Adrenal gland (tissue), 12 donors: ENCODE measurements around the gene PELI3. TPM values are rescaled to one million over a fixed set of nuclear protein-coding genes. Genes with fewer than 3 reads are reported as not detected.

Source experiments
- DNase-seq, 7 donors: peaks; one replicate each; pipeline ENCODE4 v3.0.0-alpha.2; 2019 to 2020
- H3K27ac ChIP-seq, 5 donors: fragments of 200-600 bp; sonication (generic) in 4 of 5; 1 replicate in 3 of 5; 2 replicates in 2 of 5; pipeline versions ENCODE4 v1.5.1 to v1.8.0; 2016 to 2020; ENCODE audit warnings: mild to moderate bottlenecking in 1 of 5
- H3K27me3 ChIP-seq: fragments of 200-600 bp; 2 replicates; pipeline ENCODE4 v1.8.0; 2021
- H3K36me3 ChIP-seq, 2 donors: fragments of 200-600 bp; replicated peaks in 1 of 2; 1 replicate in 1 of 2; 2 replicates in 1 of 2; pipeline versions ENCODE4 v1.5.1 to v1.8.0; 2018 to 2022
- H3K4me1 ChIP-seq, 2 donors: fragments of 200-600 bp; replicated peaks in 1 of 2; 1 replicate in 1 of 2; 2 replicates in 1 of 2; pipeline versions ENCODE4 v1.5.1 to v1.8.0; 2018 to 2021
- H3K4me3 ChIP-seq, 4 donors: fragments of 200-600 bp; sonication (generic) in 3 of 4; one replicate each; pipeline ENCODE4 v1.5.1; 2016 to 2018
- H3K9me3 ChIP-seq, 3 donors: fragments of 200-600 bp; sonication (generic) in 1 of 3; replicated peaks in 1 of 3; 1 replicate in 2 of 3; 2 replicates in 1 of 3; pipeline versions ENCODE4 v1.5.1 to v1.8.0; 2016 to 2021
- POLR2A ChIP-seq, 2 donors: fragments of 450-650 bp; IDR thresholded peaks; one replicate each; pipeline ENCODE4 v1.6.1; 2017; ENCODE audit warnings: antibody characterized with exemption in 2 of 2, mild to moderate bottlenecking in 2 of 2, moderate library complexity in 1 of 2
- WGBS, 4 donors: extraction: QIAGEN DNeasy Blood & Tissue Kit in 2 of 4; methylation state at CpG; one replicate each; pipeline versions ENCODE4 v1.1.5 to v1.1.7; 2013 to 2017; 5-methylcytosine and 5-hydroxymethylcytosine counted together
- intact Hi-C, 2 donors: fragments of 100-400 bp; cut with DNase I; formaldehyde crosslinking; loops; one replicate each; pipeline versions ENCODE4 v1.14.1 to v1.15.0; 2022 to 2023
- polyA plus RNA-seq, 3 donors: library from polyadenylated mRNA; stranded (reverse); fragments of 200-250 nt in 2 of 3; fragments of 350-450 nt in 1 of 3; fragmentation: Illumina TruSeq in 1 of 3; extraction: RNeasy Lipid Tissue Mini Kit (QIAGEN cat#74804) in 1 of 3; gene quantifications; one replicate each; pipeline ENCODE4 v1.2.3, GENCODE V29; 2013 to 2014
- total RNA-seq, 9 donors: library from RNA; depleted of rRNA in 4 of 9; stranded (reverse); fragments of >200 nt in 4 of 9; fragments of 120-200 nt in 1 of 9; fragmentation: NEBNext Ultra II Directional in 1 of 9; extraction: Animal tissue kit (Norgen Biotek cat#: 25700) in 1 of 9; gene quantifications; one replicate each; pipeline versions ENCODE4 v1.1.0 to v1.2.4, GENCODE V29; 2013 to 2023
- TF ChIP-seq, protein P1 (sequence below), 6 experiments: fragments of 450-650 bp in 4 of 6; fragments of 200-600 bp in 2 of 6; sonication (generic) in 1 of 6; IDR thresholded peaks; 1 replicate in 5 of 6; 2 replicates in 1 of 6; pipeline versions ENCODE4 v1.5.1 to v1.8.0; 2016 to 2021; ENCODE audit warnings: antibody characterized with exemption in 6 of 6, mild to moderate bottlenecking in 2 of 6, moderate library complexity in 1 of 6
- donor health status: healthy with polysubstance abuse.
- donor health status: Bipolar disorder and iron deficiency.
- donor health status: DM: yes; HTN: yes; CAD: no.
- donor health status: DM: no; HTN: no; CAD: no.
- donor health status: DM: no; HTN: no; CAD: no.
- donor health status: DM: yes; HTN: yes; CAD: no.

The PELI3 gene
- total and polyA plus RNA-seq, 12 donors, result 6.4 to 34.3 (median 19.0) TPM

DNA sequence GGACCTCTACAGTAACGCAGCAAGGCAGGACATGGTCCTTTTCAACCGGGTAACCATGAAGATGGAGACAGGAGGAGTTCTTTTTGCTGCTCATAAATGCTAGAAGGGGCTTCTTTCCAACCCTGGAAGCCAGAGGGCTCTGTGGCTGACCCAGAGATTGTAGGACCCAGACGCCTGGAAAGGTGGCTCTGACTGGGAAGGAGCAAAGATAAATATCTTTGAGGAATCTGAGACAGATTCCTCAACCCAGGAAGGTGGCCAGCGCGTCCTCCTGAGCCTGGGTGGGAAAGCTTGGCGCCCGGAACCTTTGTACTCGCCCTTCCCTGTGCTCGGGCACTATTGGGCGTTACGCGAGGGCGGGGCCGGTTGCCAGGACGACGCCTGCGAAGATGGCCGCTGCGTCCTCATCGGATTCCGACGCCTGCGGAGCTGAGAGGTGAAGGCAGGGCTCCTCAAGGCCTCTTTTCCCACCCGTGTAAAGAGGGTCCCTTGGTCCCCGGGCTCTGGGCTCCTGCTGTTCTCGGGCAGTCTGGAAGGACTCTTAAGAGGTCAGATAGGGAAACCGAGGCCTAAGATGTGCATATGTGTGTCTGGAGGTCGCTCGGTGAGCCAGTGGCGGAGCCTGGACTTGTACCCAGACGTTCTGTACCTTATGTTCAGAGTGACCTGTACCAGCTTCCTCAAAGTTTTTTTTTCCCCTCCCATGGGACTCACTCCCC, 43.7 kb downstream of the PELI3 start, which contains the start of gene BBS1:
TSS of gene BBS1 (plus strand) at position 365 of the 719 bp plus-strand sequence. CDS start at position 390, 25 bp downstream.
- peak in 1 of 2 donors; percentile 18 for TF ChIP-seq POLR2A (IDR thresholded peaks at IDR 0.05)
- TF ChIP-seq, protein P1, sequence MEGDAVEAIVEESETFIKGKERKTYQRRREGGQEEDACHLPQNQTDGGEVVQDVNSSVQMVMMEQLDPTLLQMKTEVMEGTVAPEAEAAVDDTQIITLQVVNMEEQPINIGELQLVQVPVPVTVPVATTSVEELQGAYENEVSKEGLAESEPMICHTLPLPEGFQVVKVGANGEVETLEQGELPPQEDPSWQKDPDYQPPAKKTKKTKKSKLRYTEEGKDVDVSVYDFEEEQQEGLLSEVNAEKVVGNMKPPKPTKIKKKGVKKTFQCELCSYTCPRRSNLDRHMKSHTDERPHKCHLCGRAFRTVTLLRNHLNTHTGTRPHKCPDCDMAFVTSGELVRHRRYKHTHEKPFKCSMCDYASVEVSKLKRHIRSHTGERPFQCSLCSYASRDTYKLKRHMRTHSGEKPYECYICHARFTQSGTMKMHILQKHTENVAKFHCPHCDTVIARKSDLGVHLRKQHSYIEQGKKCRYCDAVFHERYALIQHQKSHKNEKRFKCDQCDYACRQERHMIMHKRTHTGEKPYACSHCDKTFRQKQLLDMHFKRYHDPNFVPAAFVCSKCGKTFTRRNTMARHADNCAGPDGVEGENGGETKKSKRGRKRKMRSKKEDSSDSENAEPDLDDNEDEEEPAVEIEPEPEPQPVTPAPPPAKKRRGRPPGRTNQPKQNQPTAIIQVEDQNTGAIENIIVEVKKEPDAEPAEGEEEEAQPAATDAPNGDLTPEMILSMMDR (IDR thresholded peaks at IDR 0.05), result no peak
- Histone ChIP-seq H3K27ac (peak within 1 kb of the TSS in 1 of 5 donors; percentile 60), H3K27me3 (no peaks in the 10 kb centered on the region), H3K4me3 (peak within 1 kb of the TSS; percentile 49 to 97 (median 75)), H3K9me3 (no peaks in the 10 kb centered on the region), H3K36me3 (peaks cover 0 to 13% of the 10 kb centered on the region in 2 donors), H3K4me1 (peaks cover 8 to 9% of the 10 kb centered on the region in 2 donors)
- intact Hi-C loops, result no loop called here
- 1 to 4% (median 3%) methylated on average over 13 to 31 of the region's 31 CpGs for WGBS, 4 donors
- peak; percentile 82 to 93 (median 88) for DNase-seq

DNA sequence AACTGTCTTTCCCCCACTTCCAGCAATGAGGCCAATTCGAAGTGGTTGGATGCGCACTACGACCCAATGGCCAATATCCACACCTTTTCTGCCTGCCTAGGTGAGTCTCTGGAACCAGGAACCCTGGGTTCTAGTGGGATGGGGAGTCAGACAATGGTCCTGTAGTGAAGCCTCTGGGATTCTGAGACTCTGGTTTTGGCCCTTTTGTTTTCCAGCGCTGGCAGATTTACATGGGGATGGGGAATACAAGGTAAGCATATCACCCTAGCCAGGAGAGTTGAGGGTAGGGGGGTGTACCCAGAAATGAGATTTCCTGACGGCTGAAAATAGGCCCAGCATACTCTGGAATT, 44.3 kb downstream of the PELI3 start:
- Histone ChIP-seq H3K36me3 (peaks cover 0 to 12% of the 10 kb centered on the region in 2 donors), H3K27ac (no peak overlapping the region), H3K9me3 (no peaks in the 10 kb centered on the region), H3K4me1 (peaks cover 8 to 9% of the 10 kb centered on the region in 2 donors), H3K4me3 (peak overlapping the region; percentile 49 to 97 (median 75)), H3K27me3 (no peaks in the 10 kb centered on the region)
- intact Hi-C loops, result no loop called here
- TF ChIP-seq, protein P1 (IDR thresholded peaks at IDR 0.05), result no peak
- TF ChIP-seq POLR2A (IDR thresholded peaks at IDR 0.05), result no peak
- WGBS, 4 donors, result 0 to 11% (median 6%) methylated on average over 2 to 5 of the region's 5 CpGs
- DNase-seq, result no peak

DNA sequence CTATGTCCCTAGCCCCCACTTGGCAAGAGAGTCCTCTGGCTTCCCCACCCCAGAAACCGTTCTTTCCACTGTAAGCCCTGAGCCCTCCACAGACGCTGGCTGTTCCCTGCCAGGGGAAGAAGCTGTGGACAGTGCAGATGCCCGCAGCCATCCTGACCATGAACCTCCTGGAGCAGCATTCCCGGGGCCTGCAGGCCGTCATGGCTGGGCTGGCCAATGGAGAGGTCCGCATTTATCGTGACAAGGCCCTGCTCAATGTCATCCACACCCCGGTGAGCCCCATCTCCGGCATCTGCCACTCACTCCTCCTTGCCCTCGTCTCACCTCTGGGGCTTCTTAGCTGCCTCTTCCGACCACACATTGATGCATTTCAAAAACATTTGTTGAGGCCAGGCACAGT, 56.9 kb downstream of the PELI3 start:
- no peak for DNase-seq
- intact Hi-C loops, result no loop called here
- Histone ChIP-seq H3K27me3 (no peaks in the 10 kb centered on the region), H3K9me3 (no peaks in the 10 kb centered on the region), H3K36me3 (peaks cover 0 to 38% of the 10 kb centered on the region in 2 donors), H3K27ac (no peak overlapping the region), H3K4me3 (no peak overlapping the region), H3K4me1 (no peaks in the 10 kb centered on the region)
- 72 to 88% (median 73%) methylated on average over 11 of the region's 11 CpGs for WGBS, 4 donors
- TF ChIP-seq, protein P1 (IDR thresholded peaks at IDR 0.05), result no peak
- TF ChIP-seq POLR2A (IDR thresholded peaks at IDR 0.05), result no peak

DNA sequence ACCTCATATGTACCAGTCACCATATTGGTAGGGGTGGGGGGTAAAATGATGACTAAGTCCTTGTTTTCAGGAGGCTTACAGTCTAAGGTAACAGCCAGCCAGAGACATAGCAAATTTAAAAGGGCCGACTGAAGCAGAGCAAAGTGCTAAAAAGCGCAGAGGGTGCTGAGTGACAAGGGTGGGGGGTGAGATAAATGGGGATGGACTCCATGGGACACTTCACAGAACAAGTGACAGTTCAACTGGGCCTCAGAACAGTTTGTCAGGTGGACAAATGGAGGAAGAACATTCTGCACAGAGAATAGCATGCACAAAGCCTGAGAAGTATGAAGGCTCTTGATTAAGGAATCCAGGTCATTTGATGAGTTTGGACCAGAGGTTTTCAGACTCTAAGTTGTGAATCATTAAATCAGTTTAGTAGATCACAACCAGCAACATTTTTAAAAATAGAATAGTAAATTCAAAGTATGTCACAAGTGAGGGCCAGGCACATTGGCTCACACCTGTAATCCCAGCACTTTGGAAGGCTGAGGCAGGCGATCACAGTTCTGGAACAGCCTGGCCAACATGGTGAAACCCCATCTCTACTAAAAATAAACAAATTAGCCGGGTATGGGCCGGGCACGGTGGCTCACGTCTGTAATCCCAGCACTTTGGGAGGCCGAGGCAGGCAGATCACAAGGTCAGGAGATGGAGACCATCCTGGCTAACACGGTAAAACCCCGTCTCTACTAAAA, 57.8 kb downstream of the PELI3 start:
- DNase-seq, result no peak
- intact Hi-C loops, result no loop called here
- TF ChIP-seq, protein P1 (IDR thresholded peaks at IDR 0.05), result no peak
- TF ChIP-seq POLR2A (IDR thresholded peaks at IDR 0.05), result no peak
- peaks cover 0 to 38% of the 10 kb centered on the region in 2 donors for H3K36me3 ChIP-seq
- no peak overlapping the region for H3K27ac ChIP-seq
- H3K9me3 ChIP-seq, result no peaks in the 10 kb centered on the region
- 88 to 95% (median 90%) methylated on average over 10 of the region's 10 CpGs for WGBS, 4 donors
- no peaks in the 10 kb centered on the region for H3K4me1 ChIP-seq
- H3K4me3 ChIP-seq, result no peak overlapping the region
- no peaks in the 10 kb centered on the region for H3K27me3 ChIP-seq
